Neural cell (in vitro differentiated cells): ENCODE results near the gene C14orf180. TPM values are rescaled to one million over a fixed set of nuclear protein-coding genes. Genes with fewer than 3 reads are reported as not detected.

Experiments used
- H2AFZ ChIP-seq: fragments of 200-600, 300-800 bp; sonication (generic), shearing (Covaris generic); 2 replicates; pipeline ENCODE4 v1.6.0; 2014; ENCODE audit warnings: low read depth, mild to moderate bottlenecking, antibody characterized with exemption, low read length, moderate library complexity
- H3F3A ChIP-seq: fragments of 200-600 bp; shearing (Covaris generic); 2 replicates; pipeline ENCODE4 v1.6.1; 2016; ENCODE audit warnings: mild to moderate bottlenecking, moderate library complexity, mixed read lengths, antibody characterized with exemption, low read length; ENCODE audit not compliant: insufficient read depth, poor library complexity, severe bottlenecking
- H3K27ac ChIP-seq: fragments of 200-600, 300-800 bp; sonication (generic), shearing (Covaris generic); 2 replicates; pipeline ENCODE4 v1.5.1; 2014; ENCODE audit warnings: mild to moderate bottlenecking, low read length, moderate library complexity
- H3K27me3 ChIP-seq: fragments of 300-800, 200-600 bp; sonication (generic), shearing (Covaris generic); 2 replicates; pipeline ENCODE4 v1.6.0; 2014; ENCODE audit warnings: mild to moderate bottlenecking, low read depth, low read length, moderate library complexity; ENCODE audit not compliant: insufficient read depth
- H3K36me3 ChIP-seq: fragments of 300-800, 200-600 bp; sonication (generic), shearing (Covaris generic); 2 replicates; pipeline ENCODE4 v1.5.1; 2014; ENCODE audit warnings: mild to moderate bottlenecking, antibody characterized with exemption, low read length, moderate library complexity; ENCODE audit not compliant: insufficient read depth
- H3K4me2 ChIP-seq: fragments of 300-800, 200-600 bp; sonication (generic), shearing (Covaris generic); 2 replicates; pipeline ENCODE4 v1.6.0; 2014; ENCODE audit warnings: mild to moderate bottlenecking, low read length
- H3K4me3 ChIP-seq: fragments of 300-800, 200-600 bp; sonication (generic), shearing (Covaris generic); 2 replicates; pipeline ENCODE4 v1.5.1; 2014; ENCODE audit warnings: mild to moderate bottlenecking, low read length, moderate library complexity
- H3K79me2 ChIP-seq: fragments of 200-600 bp; shearing (Covaris generic); replicated peaks from 2 replicates; pipeline ENCODE4 v1.6.0; 2014; ENCODE audit warnings: mild to moderate bottlenecking, low read length, moderate library complexity; ENCODE audit not compliant: insufficient read depth
- H3K9ac ChIP-seq: fragments of 300-800, 200-600 bp; sonication (generic), shearing (Covaris generic); 2 replicates; pipeline ENCODE4 v1.6.1; 2016; ENCODE audit warnings: mild to moderate bottlenecking, low read length, mixed read lengths
- H3K9me2 ChIP-seq: fragments of 200-600 bp; shearing (Covaris generic); 2 replicates; pipeline ENCODE4 v1.6.1; 2016; ENCODE audit warnings: mild to moderate bottlenecking, low read length, mixed read lengths; ENCODE audit not compliant: insufficient read depth
- H3K9me3 ChIP-seq: fragments of 200-600, 300-800 bp; sonication (generic), shearing (Covaris generic); 2 replicates; pipeline ENCODE4 v1.6.1; 2016; ENCODE audit warnings: mild to moderate bottlenecking, mixed run types, low read length, moderate library complexity, mixed read lengths
- H4K20me1 ChIP-seq: fragments of 200-600 bp; shearing (Covaris generic); 2 replicates; pipeline ENCODE4 v1.6.1; 2016; ENCODE audit warnings: mild to moderate bottlenecking, mixed run types; ENCODE audit not compliant: insufficient read depth
- EP300 ChIP-seq: fragments of 450-650 bp; conservative IDR thresholded peaks from 2 replicates; pipeline ENCODE4 v1.6.1; 2014; ENCODE audit warnings: antibody characterized with exemption, mild to moderate bottlenecking, moderate library complexity; ENCODE audit not compliant: poor library complexity, severe bottlenecking
- EZH2 ChIP-seq: fragments of 200-600, 300-800 bp; shearing (Covaris generic), sonication (generic); IDR thresholded peaks from 2 replicates; pipeline ENCODE4 v1.6.1; 2014; ENCODE audit warnings: antibody characterized with exemption, low read length, borderline replicate concordance, mild to moderate bottlenecking; ENCODE audit not compliant: insufficient read depth, poor library complexity, severe bottlenecking
- MXI1 ChIP-seq: fragments of 450-650 bp; conservative IDR thresholded peaks from 2 replicates; pipeline ENCODE4 v1.6.1; 2014; ENCODE audit warnings: antibody characterized with exemption, mild to moderate bottlenecking; ENCODE audit not compliant: poor library complexity, severe bottlenecking
- POLR2AphosphoS5 ChIP-seq: IDR thresholded peaks from 2 replicates; pipeline ENCODE4 v1.6.1; 2012
- RAD21 ChIP-seq: fragments of 450-650 bp; conservative IDR thresholded peaks from 2 replicates; pipeline ENCODE4 v1.6.1; 2014; ENCODE audit warnings: antibody characterized with exemption, mild to moderate bottlenecking, moderate library complexity
- SMC3 ChIP-seq: fragments of 450-650 bp; conservative IDR thresholded peaks from 2 replicates; pipeline ENCODE4 v1.6.1; 2014; ENCODE audit warnings: antibody characterized with exemption, mild to moderate bottlenecking, moderate library complexity; ENCODE audit not compliant: poor library complexity
- TAF1 ChIP-seq: IDR thresholded peaks from 2 replicates; pipeline ENCODE4 v1.6.1; 2012; ENCODE audit warnings: low read depth
- polyA plus RNA-seq: library from polyadenylated mRNA; depleted of rRNA; stranded (reverse); fragments of >200 nt; gene quantifications from 2 replicates; pipeline ENCODE4 v1.2.3, GENCODE V29; 2014
- TF ChIP-seq, protein P1 (sequence below): fragments of 450-650 bp; IDR thresholded peaks from 2 replicates; pipeline ENCODE4 v1.5.1; 2014; ENCODE audit warnings: antibody characterized with exemption, mild to moderate bottlenecking, moderate library complexity; ENCODE audit not compliant: poor library complexity, severe bottlenecking
- TF ChIP-seq, protein P2 (sequence below): IDR thresholded peaks from 2 replicates; pipeline ENCODE4 v1.6.1; 2012; ENCODE audit warnings: borderline replicate concordance

The C14orf180 gene
- polyA plus RNA-seq, 1 donor from 2014 or later = not detected

DNA sequence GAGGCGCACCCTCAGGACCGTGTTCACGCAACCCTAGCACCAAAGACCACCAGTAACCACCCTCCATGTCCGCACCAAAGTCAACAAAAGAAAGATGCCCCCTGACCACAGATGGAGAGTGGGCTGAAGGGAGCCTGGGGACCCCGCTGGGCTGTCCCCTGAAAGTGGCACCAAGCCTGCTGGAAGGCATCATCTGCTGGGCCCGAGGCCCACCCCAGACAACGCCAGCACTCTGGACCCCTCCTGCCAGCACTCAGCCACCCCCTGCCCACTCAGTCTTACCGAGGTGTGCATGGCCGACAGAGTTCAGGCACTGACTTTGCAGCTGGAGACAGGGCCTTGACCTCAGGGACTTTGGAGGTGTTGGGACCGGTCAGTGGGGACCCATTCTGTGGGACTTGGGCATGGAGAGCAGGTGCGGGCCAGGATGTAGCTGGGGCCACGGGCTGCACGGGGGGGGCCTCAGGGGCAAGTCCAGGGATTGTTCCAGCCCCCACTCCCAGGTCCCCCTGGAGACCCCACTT is 59.4 kb downstream of the C14orf180 start:
- Histone ChIP-seq H3K36me3 (no peaks in the 10 kb centered on the region), H3K79me2 (no peaks in the 10 kb centered on the region), H4K20me1 (no peaks in the 10 kb centered on the region), H3K27me3 (no peaks in the 10 kb centered on the region), H3K4me3 (no peak overlapping the region), H3F3A (no peaks in the 10 kb centered on the region), H3K4me2 (no peak overlapping the region), H3K9me3 (no peaks in the 10 kb centered on the region), H3K27ac (no peak overlapping the region), H3K9me2 (no peaks in the 10 kb centered on the region), H3K9ac (no peak overlapping the region), H2AFZ (no peak overlapping the region)
- TF ChIP-seq EZH2 = no peak
- no peak for TF ChIP-seq MXI1
- TF ChIP-seq, protein P1, sequence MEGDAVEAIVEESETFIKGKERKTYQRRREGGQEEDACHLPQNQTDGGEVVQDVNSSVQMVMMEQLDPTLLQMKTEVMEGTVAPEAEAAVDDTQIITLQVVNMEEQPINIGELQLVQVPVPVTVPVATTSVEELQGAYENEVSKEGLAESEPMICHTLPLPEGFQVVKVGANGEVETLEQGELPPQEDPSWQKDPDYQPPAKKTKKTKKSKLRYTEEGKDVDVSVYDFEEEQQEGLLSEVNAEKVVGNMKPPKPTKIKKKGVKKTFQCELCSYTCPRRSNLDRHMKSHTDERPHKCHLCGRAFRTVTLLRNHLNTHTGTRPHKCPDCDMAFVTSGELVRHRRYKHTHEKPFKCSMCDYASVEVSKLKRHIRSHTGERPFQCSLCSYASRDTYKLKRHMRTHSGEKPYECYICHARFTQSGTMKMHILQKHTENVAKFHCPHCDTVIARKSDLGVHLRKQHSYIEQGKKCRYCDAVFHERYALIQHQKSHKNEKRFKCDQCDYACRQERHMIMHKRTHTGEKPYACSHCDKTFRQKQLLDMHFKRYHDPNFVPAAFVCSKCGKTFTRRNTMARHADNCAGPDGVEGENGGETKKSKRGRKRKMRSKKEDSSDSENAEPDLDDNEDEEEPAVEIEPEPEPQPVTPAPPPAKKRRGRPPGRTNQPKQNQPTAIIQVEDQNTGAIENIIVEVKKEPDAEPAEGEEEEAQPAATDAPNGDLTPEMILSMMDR = no peak
- TF ChIP-seq TAF1 = no peak
- TF ChIP-seq EP300 = no peak
- no peak for TF ChIP-seq SMC3
- no peak for TF ChIP-seq RAD21
- TF ChIP-seq POLR2AphosphoS5 = no peak
- TF ChIP-seq, protein P2, sequence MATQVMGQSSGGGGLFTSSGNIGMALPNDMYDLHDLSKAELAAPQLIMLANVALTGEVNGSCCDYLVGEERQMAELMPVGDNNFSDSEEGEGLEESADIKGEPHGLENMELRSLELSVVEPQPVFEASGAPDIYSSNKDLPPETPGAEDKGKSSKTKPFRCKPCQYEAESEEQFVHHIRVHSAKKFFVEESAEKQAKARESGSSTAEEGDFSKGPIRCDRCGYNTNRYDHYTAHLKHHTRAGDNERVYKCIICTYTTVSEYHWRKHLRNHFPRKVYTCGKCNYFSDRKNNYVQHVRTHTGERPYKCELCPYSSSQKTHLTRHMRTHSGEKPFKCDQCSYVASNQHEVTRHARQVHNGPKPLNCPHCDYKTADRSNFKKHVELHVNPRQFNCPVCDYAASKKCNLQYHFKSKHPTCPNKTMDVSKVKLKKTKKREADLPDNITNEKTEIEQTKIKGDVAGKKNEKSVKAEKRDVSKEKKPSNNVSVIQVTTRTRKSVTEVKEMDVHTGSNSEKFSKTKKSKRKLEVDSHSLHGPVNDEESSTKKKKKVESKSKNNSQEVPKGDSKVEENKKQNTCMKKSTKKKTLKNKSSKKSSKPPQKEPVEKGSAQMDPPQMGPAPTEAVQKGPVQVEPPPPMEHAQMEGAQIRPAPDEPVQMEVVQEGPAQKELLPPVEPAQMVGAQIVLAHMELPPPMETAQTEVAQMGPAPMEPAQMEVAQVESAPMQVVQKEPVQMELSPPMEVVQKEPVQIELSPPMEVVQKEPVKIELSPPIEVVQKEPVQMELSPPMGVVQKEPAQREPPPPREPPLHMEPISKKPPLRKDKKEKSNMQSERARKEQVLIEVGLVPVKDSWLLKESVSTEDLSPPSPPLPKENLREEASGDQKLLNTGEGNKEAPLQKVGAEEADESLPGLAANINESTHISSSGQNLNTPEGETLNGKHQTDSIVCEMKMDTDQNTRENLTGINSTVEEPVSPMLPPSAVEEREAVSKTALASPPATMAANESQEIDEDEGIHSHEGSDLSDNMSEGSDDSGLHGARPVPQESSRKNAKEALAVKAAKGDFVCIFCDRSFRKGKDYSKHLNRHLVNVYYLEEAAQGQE = no peak

DNA sequence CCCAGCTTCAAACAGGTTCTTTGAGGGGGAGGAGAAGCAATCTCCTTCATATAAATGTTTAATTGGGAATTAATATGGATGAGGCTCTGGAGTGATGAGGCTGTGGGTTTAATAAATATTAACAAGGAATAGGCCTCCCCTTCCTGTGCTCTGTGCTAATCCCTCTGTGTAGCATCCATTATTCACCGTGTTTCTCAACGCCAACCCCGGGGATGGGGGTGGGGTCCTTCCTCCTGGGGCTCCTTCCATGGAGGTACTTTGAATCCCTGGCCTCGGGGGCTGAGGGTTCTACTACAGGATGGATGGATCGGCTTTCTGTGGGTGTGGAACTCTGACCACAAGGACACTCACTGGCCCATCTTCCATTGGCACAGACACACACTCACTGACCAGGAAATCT is 59.9 kb downstream of the C14orf180 start:
- Histone ChIP-seq H4K20me1 (no peaks in the 10 kb centered on the region), H3F3A (no peaks in the 10 kb centered on the region), H3K79me2 (no peaks in the 10 kb centered on the region), H2AFZ (no peak overlapping the region), H3K4me2 (no peak overlapping the region), H3K9ac (no peak overlapping the region), H3K4me3 (no peak overlapping the region), H3K27me3 (no peaks in the 10 kb centered on the region), H3K9me2 (no peaks in the 10 kb centered on the region), H3K9me3 (no peaks in the 10 kb centered on the region), H3K27ac (no peak overlapping the region), H3K36me3 (no peaks in the 10 kb centered on the region)
- TF ChIP-seq, protein P2 = no peak
- no peak for TF ChIP-seq POLR2AphosphoS5
- no peak for TF ChIP-seq MXI1
- TF ChIP-seq, protein P1 = no peak
- TF ChIP-seq TAF1 = no peak
- no peak for TF ChIP-seq EZH2
- TF ChIP-seq EP300 = no peak
- TF ChIP-seq SMC3 = no peak
- no peak for TF ChIP-seq RAD21
